EH (cell line): ENCODE measurements around the gene APCDD1.
"Not testable (repeated sequence)": the region's sequence is repeated elsewhere in the genome, so short reads cannot be mapped to it uniquely, and the experiment has no call there.

Source experiments
- DNase-seq: peaks from one replicate; pipeline ENCODE4 v3.0.0-alpha.2; 2015; ENCODE audit warnings: low read depth

Gene APCDD1

GRCh38 chr18:10525697-10526560 is 71.5 kb downstream of the APCDD1 start, which contains the start of gene NAPG:
TSS of gene NAPG (plus strand) at chr18:10526027. CDS start at chr18:10526103, 76 bp downstream.
- peak; percentile 96 for DNase-seq

GRCh38 chr18:10526561-10526949 is 72.1 kb downstream of the APCDD1 start:
- peak; percentile 14 for DNase-seq

DNA sequence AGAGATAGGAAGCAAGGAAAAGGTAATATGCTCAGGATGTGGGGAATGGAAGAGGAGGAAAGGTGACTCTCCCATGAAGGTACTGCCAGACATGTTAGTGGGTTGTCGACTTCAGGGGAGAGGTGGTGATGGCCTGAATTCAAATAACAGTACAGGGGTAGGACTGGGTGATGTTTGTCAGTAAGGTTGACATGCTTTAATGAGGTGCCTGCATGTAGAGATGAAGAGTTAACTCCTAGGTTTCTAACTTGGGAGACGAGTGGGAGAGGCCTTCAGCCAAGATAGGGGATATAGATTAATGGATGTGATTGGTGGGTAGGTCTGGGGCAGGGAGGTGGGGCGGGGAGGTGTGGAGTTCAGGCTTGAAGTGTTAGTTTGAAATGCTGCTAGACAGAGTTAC is 74.0 kb downstream of the APCDD1 start:
- no peak for DNase-seq

GRCh38 chr18:10530002-10530401 is 75.6 kb downstream of the APCDD1 start:
- no peak for DNase-seq

- DNase-seq = peak; percentile 18
Observed at GRCh38 chr18:10530852-10531251, 76.4 kb downstream of the APCDD1 start.

- DNase-seq = no peak
Observed at GRCh38 chr18:10533111-10533510, 78.7 kb downstream of the APCDD1 start.

GRCh38 chr18:10536280-10536679 is 81.8 kb downstream of the APCDD1 start:
- DNase-seq = peak; percentile 34

DNA sequence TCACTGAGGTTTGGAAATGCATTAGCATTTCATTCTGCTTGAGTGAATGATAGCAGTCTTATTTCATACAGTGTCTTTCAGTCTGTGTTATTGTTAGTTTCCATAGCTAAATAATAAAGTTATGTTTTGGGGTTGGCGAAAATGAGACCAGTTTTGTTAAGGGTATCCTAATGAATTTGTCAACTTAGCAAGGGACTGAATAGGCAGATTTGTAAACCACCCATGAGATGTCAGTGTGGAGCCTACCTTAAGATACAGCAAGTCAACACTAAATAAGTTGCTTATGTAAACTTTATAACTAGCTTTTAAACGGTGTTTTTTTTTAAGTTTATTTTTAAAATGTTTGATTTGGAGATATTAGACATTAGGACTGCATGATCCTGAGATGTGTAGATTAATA is 83.3 kb downstream of the APCDD1 start:
- DNase-seq = no peak

GRCh38 chr18:10539124-10539523 is 84.7 kb downstream of the APCDD1 start:
- not testable (repeated sequence) for DNase-seq
